Ishikawa (cell line): ENCODE data around the gene ZNF492.

Experiments
- CREB1 ChIP-seq: IDR thresholded peaks from 2 replicates; pipeline ENCODE4 v1.6.1; 2012; ENCODE audit warnings: low read depth
- EP300 ChIP-seq: IDR thresholded peaks from 2 replicates; pipeline ENCODE4 v1.6.1; 2012; ENCODE audit warnings: borderline replicate concordance

DNA sequence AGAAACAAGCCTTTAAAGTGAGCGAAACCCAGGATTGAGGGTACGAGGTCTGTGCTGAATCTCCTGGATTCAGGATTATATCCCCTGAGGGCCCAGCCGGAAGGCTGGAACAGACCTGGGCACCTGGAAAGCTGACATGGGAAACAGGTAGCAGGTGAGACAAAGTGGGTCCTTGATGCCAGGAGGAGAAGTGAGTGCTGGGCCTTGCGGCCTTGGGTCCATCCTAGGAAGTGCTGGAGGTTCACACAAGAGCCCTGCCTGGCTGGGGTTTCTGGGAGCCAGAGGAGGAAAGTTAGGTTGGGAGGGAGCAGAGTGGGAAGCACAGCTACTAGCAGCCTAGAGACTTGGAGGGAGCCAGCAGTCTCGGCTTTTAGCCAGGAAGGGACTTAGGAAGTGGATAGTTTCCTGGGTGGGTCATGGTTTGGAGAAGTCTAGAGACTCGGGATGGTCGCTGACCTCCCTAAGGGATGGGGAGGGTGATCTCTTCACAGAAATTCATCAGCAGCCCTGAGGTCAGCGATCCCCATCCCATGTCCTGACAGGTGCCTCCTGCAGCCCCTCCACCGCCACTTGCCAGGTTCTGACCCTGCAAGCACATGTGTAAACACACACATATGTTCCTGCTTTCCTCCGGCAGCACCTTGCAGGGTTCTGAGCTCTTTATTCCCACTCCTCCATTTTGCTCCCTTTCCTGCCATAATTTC lies 29.4 kb upstream of the ZNF492 start:
- TF ChIP-seq EP300 (no peak), CREB1 (no peak)
